Suprapubic skin (tissue), 4 donors: ENCODE data around the gene BANP. TPM values are rescaled to one million over a fixed set of nuclear protein-coding genes. Genes with fewer than 3 reads are reported as not detected.
A peak's percentile ranks its signal among the peaks of the same experiment; 100 is the strongest.

Source experiments
- DNase-seq, 2 donors: peaks; one replicate each; pipeline ENCODE4 v3.0.0-alpha.2; 2019; ENCODE audit warnings: low spot score in 2 of 2
- H3K27ac ChIP-seq: fragments of 200-600 bp; sonication (generic); one replicate; pipeline ENCODE4 v1.5.1; 2019
- H3K27me3 ChIP-seq: fragments of 200-600 bp; sonication (generic); one replicate; pipeline ENCODE4 v1.5.1; 2019
- H3K36me3 ChIP-seq: fragments of 200-600 bp; sonication (generic); one replicate; pipeline ENCODE4 v1.5.1; 2019
- H3K4me1 ChIP-seq: fragments of 200-600 bp; sonication (generic); one replicate; pipeline ENCODE4 v1.5.1; 2019
- H3K4me3 ChIP-seq: fragments of 200-600 bp; sonication (generic); one replicate; pipeline ENCODE4 v1.5.1; 2019; ENCODE audit warnings: mild to moderate bottlenecking
- H3K9me3 ChIP-seq: fragments of 200-600 bp; sonication (generic); one replicate; pipeline ENCODE4 v1.5.1; 2019
- EP300 ChIP-seq: sonication (generic); formaldehyde crosslinking; IDR thresholded peaks from one replicate; pipeline ENCODE4 v1.6.1; 2017; ENCODE audit warnings: antibody characterized with exemption
- POLR2A ChIP-seq, 2 donors: fragments of 450-650 bp; IDR thresholded peaks; one replicate each; pipeline ENCODE4 v1.6.1; 2017; ENCODE audit warnings: antibody characterized with exemption in 2 of 2, mild to moderate bottlenecking in 2 of 2, moderate library complexity in 2 of 2
- POLR2AphosphoS5 ChIP-seq, 3 donors: sonication (generic); formaldehyde crosslinking; IDR thresholded peaks; one replicate each; pipeline ENCODE4 v1.6.1; 2017; ENCODE audit warnings: antibody characterized with exemption in 3 of 3
- WGBS: methylation state at CpG from one replicate; pipeline ENCODE4 v1.1.5; 2018; 5-methylcytosine and 5-hydroxymethylcytosine counted together
- total RNA-seq, 4 donors: library from RNA; depleted of rRNA; stranded (reverse); fragments of >200 nt; gene quantifications; one replicate each; pipeline ENCODE4 v1.1.0, GENCODE V29; 2016
- TF ChIP-seq, protein P1 (sequence below), 2 donors: fragments of 200-600 bp in 1 of 2; fragments of 450-650 bp in 1 of 2; sonication (generic) in 1 of 2; IDR thresholded peaks; one replicate each; pipeline ENCODE4 v1.5.1; 2016 to 2019; ENCODE audit warnings: antibody characterized with exemption in 2 of 2, mild to moderate bottlenecking in 1 of 2, moderate library complexity in 1 of 2

Gene BANP
- total RNA-seq, 4 donors from 2014 or later = 24.9 to 40.1 (median 26.5) TPM

DNA sequence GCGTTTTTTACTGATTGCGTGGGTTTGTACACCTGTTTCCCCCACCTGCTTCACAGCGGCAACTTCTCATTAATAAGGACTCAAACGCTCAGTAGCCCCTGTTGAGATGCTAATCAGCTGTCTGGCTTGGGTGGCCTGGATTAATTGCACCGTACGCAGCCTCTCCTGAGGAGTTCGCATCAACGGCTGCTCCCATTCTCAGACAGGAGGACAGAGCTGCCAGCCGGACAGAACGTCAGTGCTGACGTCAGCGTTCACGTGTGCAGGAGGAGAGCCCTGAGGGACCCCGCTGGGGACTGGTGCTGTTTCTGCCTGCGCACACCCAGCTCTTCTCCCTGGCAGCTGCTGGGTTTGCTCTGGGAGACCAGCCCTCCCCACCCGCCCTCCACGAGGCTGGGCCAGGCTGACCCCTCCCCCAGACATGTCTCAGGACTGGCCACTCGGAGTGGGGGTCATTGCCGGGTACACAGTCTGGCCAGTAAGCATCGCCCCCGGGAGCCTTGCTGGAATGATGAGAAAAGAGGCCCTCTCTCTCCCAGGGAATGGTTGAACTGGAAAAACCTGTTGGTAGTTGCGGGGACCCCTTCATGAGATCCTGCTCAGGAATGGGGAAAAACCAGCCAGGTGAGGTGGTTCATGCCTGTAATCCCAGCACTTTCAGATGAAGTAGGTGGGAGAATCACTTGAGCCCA lies 5.7 kb upstream of the BANP start:
- Histone ChIP-seq H3K27ac (no peak overlapping the region), H3K27me3 (no peaks in the 10 kb centered on the region), H3K4me1 (peaks cover 15% of the 10 kb centered on the region), H3K4me3 (peak overlapping the region; percentile 27), H3K36me3 (no peaks in the 10 kb centered on the region), H3K9me3 (no peaks in the 10 kb centered on the region)
- no peak for TF ChIP-seq EP300
- TF ChIP-seq POLR2AphosphoS5 (IDR thresholded peaks at IDR 0.05) = no peak
- TF ChIP-seq, protein P1, sequence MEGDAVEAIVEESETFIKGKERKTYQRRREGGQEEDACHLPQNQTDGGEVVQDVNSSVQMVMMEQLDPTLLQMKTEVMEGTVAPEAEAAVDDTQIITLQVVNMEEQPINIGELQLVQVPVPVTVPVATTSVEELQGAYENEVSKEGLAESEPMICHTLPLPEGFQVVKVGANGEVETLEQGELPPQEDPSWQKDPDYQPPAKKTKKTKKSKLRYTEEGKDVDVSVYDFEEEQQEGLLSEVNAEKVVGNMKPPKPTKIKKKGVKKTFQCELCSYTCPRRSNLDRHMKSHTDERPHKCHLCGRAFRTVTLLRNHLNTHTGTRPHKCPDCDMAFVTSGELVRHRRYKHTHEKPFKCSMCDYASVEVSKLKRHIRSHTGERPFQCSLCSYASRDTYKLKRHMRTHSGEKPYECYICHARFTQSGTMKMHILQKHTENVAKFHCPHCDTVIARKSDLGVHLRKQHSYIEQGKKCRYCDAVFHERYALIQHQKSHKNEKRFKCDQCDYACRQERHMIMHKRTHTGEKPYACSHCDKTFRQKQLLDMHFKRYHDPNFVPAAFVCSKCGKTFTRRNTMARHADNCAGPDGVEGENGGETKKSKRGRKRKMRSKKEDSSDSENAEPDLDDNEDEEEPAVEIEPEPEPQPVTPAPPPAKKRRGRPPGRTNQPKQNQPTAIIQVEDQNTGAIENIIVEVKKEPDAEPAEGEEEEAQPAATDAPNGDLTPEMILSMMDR (IDR thresholded peaks at IDR 0.05) = no peak
- TF ChIP-seq POLR2A (IDR thresholded peaks at IDR 0.05) = no peak
- no peak for DNase-seq
- 31% methylated on average over 20 of the region's 22 CpGs for WGBS

DNA sequence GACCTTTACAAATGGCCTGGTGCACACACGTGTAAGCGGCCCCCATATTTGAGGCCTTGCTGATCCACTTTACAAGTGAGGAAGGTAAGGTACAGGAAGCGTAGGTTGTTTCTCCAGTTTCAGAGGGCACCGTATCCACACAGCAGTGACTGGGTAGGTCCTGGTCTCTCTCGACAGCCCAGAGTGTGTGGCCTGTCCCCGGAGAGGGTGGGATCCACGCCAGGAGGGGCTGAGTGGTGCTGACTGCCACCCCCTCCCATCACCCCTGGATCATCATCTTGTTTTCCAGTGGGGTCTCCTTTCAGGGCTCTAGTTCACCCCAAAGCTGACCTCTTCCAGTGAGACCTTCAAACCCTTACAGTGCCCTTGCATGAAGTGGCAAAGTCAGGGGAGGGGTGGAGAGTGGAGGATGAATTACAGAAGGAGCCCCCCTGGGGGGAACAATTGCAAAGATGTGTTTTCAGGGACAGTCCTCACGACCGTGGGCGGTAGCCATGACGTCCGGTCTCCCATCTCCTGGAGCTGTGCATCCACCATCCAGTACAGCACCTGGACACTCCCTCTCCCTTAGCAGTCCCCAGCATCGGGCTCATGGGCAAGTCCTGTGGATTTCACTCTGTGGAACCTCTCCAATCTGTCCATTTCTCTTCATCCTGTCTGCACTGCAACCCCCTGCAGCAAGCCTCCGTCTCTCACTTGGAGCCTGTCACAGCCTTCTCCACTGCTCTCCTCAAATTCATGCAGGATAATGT lies 4.5 kb upstream of the BANP start:
- H3K27me3 ChIP-seq = no peaks in the 10 kb centered on the region
- TF ChIP-seq, protein P1 (IDR thresholded peaks at IDR 0.05) = no peak
- no peak for TF ChIP-seq POLR2AphosphoS5 (IDR thresholded peaks at IDR 0.05)
- TF ChIP-seq EP300 = no peak
- H3K27ac ChIP-seq = no peak overlapping the region
- H3K9me3 ChIP-seq = no peaks in the 10 kb centered on the region
- DNase-seq = no peak
- no peak overlapping the region for H3K4me3 ChIP-seq
- 86% methylated on average over 11 of the region's 14 CpGs for WGBS
- H3K36me3 ChIP-seq = no peaks in the 10 kb centered on the region
- peaks cover 15% of the 10 kb centered on the region for H3K4me1 ChIP-seq

DNA sequence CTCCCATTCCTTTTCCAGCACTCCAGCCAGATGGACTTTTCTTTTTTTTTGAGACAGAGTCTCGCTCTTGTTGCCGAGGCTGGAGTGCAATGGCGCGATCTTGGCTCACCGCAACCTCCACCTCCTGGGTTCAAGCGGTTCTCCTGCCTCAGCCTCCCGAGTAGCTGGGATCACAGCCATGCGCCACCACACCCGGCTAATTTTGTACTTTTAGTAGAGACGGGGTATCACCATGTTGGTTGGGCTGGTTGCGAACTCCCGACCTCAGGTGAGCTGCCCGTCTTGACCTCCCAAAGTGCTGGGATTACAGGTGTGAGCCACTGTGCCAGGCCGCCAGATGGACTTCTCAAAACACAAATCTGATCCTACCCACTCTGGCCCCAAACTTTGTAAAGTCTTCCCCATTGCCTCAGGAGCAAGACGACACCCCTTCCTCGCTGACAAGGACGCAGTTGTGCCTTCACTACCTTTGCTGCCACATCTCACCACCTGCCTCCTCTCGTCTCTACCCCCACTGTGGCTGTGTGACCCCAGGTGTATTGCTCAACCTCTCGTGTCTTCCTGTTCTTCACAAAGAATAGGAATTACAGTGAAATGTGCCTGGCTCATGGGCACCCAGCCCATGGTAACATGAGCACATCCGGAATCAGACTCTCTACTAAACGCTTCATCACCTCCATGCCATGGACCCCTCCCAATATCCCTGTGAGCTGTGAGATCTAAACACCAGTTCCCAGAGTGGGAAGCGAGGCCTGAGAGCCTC lies 3.7 kb upstream of the BANP start:
- Histone ChIP-seq H3K27ac (no peak overlapping the region), H3K36me3 (no peaks in the 10 kb centered on the region), H3K9me3 (no peaks in the 10 kb centered on the region), H3K4me1 (peaks cover 22% of the 10 kb centered on the region), H3K4me3 (no peak overlapping the region), H3K27me3 (no peaks in the 10 kb centered on the region)
- TF ChIP-seq POLR2AphosphoS5 (IDR thresholded peaks at IDR 0.05) (no peak), EP300 (no peak), POLR2A (IDR thresholded peaks at IDR 0.05) (no peak)
- TF ChIP-seq, protein P1 (IDR thresholded peaks at IDR 0.05) = no peak
- no peak for DNase-seq
- 86% methylated on average over 22 of the region's 22 CpGs for whole genome bisulfite sequencing

DNA sequence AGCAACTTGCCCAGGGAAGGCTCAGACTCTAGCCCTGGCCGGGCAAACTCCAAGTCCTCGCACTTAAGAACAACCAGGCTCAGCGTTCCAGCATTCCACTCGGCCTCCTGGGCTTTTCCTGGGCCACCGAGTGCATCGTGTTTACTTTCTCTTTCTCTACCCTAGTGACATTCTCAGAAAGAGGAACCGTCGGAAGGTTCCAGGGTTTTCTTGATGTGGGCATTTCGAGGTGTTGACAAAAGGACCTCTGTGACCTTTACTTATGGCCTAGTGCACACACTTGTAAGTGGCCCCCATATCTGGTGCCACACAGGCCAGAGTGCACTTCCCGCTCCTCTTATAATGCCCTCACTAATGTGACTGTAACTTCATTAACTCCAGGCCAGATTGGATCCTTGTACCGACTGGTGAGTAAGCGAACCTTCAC lies 3.1 kb upstream of the BANP start:
- H3K27me3 ChIP-seq = no peaks in the 10 kb centered on the region
- no peak overlapping the region for H3K27ac ChIP-seq
- 77% methylated on average over 12 of the region's 12 CpGs for WGBS
- TF ChIP-seq, protein P1 (IDR thresholded peaks at IDR 0.05) = no peak
- TF ChIP-seq POLR2A (IDR thresholded peaks at IDR 0.05) (no peak), POLR2AphosphoS5 (IDR thresholded peaks at IDR 0.05) (no peak), EP300 (no peak)
- no peak for DNase-seq
- peaks cover 28% of the 10 kb centered on the region for H3K4me1 ChIP-seq
- no peaks in the 10 kb centered on the region for H3K9me3 ChIP-seq
- H3K4me3 ChIP-seq = no peak overlapping the region
- H3K36me3 ChIP-seq = no peaks in the 10 kb centered on the region

DNA sequence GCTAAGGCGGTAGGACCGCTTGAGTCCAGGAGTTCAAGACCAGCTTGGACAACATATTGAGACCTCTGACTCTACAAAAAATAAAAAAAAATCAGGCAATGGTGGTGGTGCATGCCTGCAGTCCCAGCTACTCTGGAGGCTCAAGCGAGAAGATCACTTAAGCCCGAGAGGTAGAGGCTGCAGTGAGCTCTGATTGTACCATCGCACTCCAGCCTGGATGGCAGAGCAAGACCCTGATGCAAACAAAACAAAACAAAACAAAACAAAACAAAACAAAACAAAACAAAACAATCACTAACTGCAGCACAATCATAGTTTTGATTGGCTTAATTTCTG lies 2.5 kb upstream of the BANP start:
- Histone ChIP-seq H3K36me3 (no peaks in the 10 kb centered on the region), H3K4me3 (no peak overlapping the region), H3K27ac (no peak overlapping the region), H3K9me3 (no peaks in the 10 kb centered on the region), H3K27me3 (no peaks in the 10 kb centered on the region), H3K4me1 (peaks cover 30% of the 10 kb centered on the region)
- no peak for DNase-seq
- WGBS = 96% methylated on average over 5 of the region's 5 CpGs
- no peak for TF ChIP-seq POLR2AphosphoS5 (IDR thresholded peaks at IDR 0.05)
- TF ChIP-seq, protein P1 (IDR thresholded peaks at IDR 0.05) = no peak
- TF ChIP-seq EP300 = no peak
- no peak for TF ChIP-seq POLR2A (IDR thresholded peaks at IDR 0.05)
